DOHH2 (cell line): ENCODE measurements around the gene UNC5A.

Experiments
- CTCF ChIP-seq: fragments of 200-600 bp; sonication (generic); IDR thresholded peaks from one replicate; pipeline ENCODE4 v1.5.1; 2014; ENCODE audit warnings: antibody characterized with exemption, mild to moderate bottlenecking, low read depth, low read length; ENCODE audit not compliant: poor library complexity, severe bottlenecking
- EZH2phosphoT487 ChIP-seq: fragments of 200-600 bp; sonication (generic); IDR thresholded peaks from 2 replicates; pipeline ENCODE4 v1.6.1; 2017; ENCODE audit warnings: borderline replicate concordance, mild to moderate bottlenecking, antibody characterized with exemption, low read length, moderate library complexity, mixed read lengths

- no peak for TF ChIP-seq CTCF
- TF ChIP-seq EZH2phosphoT487 = no peak
These were observed 64.7 kb downstream of the UNC5A start for GRCh38 chr5:176875014-176875550.
